Uterus (tissue), 2 donors: Measurements from ENCODE around the gene NUP210.

Experiments used
- POLR2A ChIP-seq, 2 donors: fragments of 450-650 bp; IDR thresholded peaks; one replicate each; pipeline ENCODE4 v1.6.1; 2016; ENCODE audit warnings: antibody characterized with exemption in 2 of 2, mild to moderate bottlenecking in 1 of 2, moderate library complexity in 1 of 2
- TF ChIP-seq, protein P1 (sequence below), 4 experiments: fragments of 200-600 bp in 2 of 4; fragments of 450-650 bp in 2 of 4; sonication (generic) in 2 of 4; IDR thresholded peaks; one replicate each; pipeline ENCODE4 v1.5.1; 2016 to 2019; ENCODE audit warnings: antibody characterized with exemption in 4 of 4, mild to moderate bottlenecking in 2 of 4, moderate library complexity in 1 of 4

DNA sequence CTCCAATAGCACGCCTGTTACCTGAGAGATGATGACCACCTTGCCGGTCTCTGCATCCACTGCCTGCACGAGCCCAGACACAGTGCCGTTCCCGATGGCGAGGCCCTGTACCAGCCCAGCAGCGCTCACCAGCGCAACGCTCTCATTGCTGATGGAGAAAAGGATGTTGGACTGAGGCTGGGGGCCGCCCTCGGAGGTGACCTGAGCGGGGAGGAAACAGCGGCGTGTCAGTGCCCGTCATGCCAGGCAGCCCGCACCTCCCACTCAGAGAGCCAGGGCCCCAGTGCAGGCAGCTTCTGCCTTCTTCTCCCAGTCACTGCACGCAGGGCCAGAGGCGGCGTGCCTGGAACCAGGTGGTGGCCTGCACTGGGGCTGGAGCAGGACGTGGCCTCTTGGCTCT lies 80.3 kb downstream of the NUP210 start:
- TF ChIP-seq, protein P1, sequence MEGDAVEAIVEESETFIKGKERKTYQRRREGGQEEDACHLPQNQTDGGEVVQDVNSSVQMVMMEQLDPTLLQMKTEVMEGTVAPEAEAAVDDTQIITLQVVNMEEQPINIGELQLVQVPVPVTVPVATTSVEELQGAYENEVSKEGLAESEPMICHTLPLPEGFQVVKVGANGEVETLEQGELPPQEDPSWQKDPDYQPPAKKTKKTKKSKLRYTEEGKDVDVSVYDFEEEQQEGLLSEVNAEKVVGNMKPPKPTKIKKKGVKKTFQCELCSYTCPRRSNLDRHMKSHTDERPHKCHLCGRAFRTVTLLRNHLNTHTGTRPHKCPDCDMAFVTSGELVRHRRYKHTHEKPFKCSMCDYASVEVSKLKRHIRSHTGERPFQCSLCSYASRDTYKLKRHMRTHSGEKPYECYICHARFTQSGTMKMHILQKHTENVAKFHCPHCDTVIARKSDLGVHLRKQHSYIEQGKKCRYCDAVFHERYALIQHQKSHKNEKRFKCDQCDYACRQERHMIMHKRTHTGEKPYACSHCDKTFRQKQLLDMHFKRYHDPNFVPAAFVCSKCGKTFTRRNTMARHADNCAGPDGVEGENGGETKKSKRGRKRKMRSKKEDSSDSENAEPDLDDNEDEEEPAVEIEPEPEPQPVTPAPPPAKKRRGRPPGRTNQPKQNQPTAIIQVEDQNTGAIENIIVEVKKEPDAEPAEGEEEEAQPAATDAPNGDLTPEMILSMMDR (IDR thresholded peaks at IDR 0.05) = no peak
- no peak for TF ChIP-seq POLR2A (IDR thresholded peaks at IDR 0.05)
